Vagina (tissue), 2 donors: ENCODE data around the gene KLC4. TPM values are rescaled to one million over a fixed set of nuclear protein-coding genes. Genes with fewer than 3 reads are reported as not detected.

Experiments
- DNase-seq, 2 donors: peaks; one replicate each; pipeline ENCODE4 v3.0.0-alpha.2; 2017; ENCODE audit errors: extremely low spot score in 2 of 2
- H3K27ac ChIP-seq: fragments of 200-600 bp; sonication (generic); one replicate; pipeline ENCODE4 v1.5.1; 2019
- H3K27me3 ChIP-seq: fragments of 200-600 bp; sonication (generic); one replicate; pipeline ENCODE4 v1.5.1; 2019
- H3K36me3 ChIP-seq, 2 donors: fragments of 200-600 bp; sonication (generic); one replicate each; pipeline ENCODE4 v1.5.1; 2017 to 2019
- H3K4me1 ChIP-seq: fragments of 200-600 bp; sonication (generic); one replicate; pipeline ENCODE4 v1.5.1; 2019
- H3K4me3 ChIP-seq, 2 donors: fragments of 200-600 bp; sonication (generic); 1 replicate in 1 of 2; 2 replicates in 1 of 2; pipeline ENCODE4 v1.5.1; 2016 to 2019
- H3K9me3 ChIP-seq: fragments of 200-600 bp; sonication (generic); one replicate; pipeline ENCODE4 v1.5.1; 2019
- CTCF ChIP-seq, 3 experiments: fragments of 450-650 bp in 2 of 3; fragments of 200-600 bp in 1 of 3; sonication (generic) in 1 of 3; IDR thresholded peaks; one replicate each; pipeline ENCODE4 v1.5.1; 2017 to 2019; ENCODE audit warnings: antibody characterized with exemption in 3 of 3, mild to moderate bottlenecking in 2 of 3, moderate library complexity in 2 of 3
- POLR2A ChIP-seq, 2 donors: fragments of 450-650 bp; IDR thresholded peaks; one replicate each; pipeline ENCODE4 v1.6.1; 2017; ENCODE audit warnings: antibody characterized with exemption in 2 of 2, mild to moderate bottlenecking in 2 of 2, moderate library complexity in 2 of 2
- POLR2AphosphoS5 ChIP-seq, 2 donors: sonication (generic); formaldehyde crosslinking; IDR thresholded peaks; one replicate each; pipeline ENCODE4 v1.9.0; 2017; ENCODE audit warnings: antibody characterized with exemption in 2 of 2, mild to moderate bottlenecking in 2 of 2, low read depth in 1 of 2; ENCODE audit not compliant: insufficient read depth in 1 of 2
- intact Hi-C: fragments of 100-400 bp; cut with DNase I; formaldehyde crosslinking; loops from one replicate; pipeline ENCODE4 v1.15.1; 2023
- total RNA-seq: library from RNA; depleted of rRNA; stranded (reverse); fragments of >200 nt; gene quantifications from one replicate; pipeline ENCODE4 v1.2.3, GENCODE V29; 2016

The KLC4 gene
- total RNA-seq, 1 donor from 2014 or later, result 17.2 TPM

DNA sequence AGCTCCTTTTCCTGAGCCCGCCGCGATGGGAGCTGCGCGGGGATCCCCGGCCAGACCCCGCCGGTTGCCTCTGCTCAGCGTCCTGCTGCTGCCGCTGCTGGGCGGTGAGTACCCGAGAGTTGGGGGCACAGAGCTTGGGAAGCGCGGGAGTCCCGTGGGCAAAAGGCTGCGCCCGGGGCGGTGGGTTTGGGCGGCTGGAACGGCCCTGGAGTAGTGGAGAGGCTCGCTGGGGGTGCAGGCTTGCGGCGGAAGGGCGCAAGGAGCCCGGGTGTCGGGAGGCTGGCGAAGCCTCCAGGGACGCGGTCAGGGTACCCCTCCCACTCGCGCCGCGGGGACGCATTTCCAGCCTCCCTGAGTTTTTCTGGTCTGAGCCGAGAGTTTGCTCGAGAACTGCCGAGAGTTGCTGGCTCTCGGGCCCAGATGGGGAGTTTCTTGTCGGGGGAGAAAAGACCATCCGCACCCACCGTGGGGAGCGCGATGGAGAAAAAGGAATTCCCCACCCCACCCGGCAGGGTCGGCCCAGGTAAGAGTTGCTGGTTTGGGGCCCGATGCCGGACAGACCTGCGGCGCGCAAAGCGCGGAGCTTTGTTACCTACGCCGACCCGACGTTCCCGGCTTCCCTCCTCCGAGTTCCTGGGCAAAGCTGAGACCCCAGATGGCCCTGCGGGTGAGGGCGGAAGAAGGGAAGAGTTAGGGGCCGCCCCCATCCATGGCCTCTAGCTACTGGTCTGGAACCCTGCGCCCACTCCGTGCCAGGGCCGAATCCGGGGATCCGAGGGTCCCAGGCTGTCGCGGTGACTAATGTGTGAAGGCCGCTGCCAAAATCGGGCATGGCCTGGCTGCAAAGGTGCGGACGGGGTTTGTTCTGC, 17.3 kb downstream of the KLC4 start:
- H3K4me3 ChIP-seq, result peak overlapping the region; percentile 71 to 91
- no peak for DNase-seq
- no peaks in the 10 kb centered on the region for H3K27me3 ChIP-seq
- peaks cover 24% of the 10 kb centered on the region for H3K4me1 ChIP-seq
- H3K9me3 ChIP-seq, result no peaks in the 10 kb centered on the region
- intact Hi-C loops, result loop anchor here (10.0 kb wide), 1 partner anchor 48 kb away; no protein-coding TSS in a partner anchor
- TF ChIP-seq CTCF (IDR thresholded peaks at IDR 0.05) (no peak), POLR2AphosphoS5 (IDR thresholded peaks at IDR 0.05; ENCODE audit: insufficient read depth in 1 of 2, low read depth in 1 of 2) (peak in 1 of 2 donors; percentile 48)
- peak overlapping the region; percentile 88 for H3K27ac ChIP-seq
- H3K36me3 ChIP-seq, result no peaks in the 10 kb centered on the region

DNA sequence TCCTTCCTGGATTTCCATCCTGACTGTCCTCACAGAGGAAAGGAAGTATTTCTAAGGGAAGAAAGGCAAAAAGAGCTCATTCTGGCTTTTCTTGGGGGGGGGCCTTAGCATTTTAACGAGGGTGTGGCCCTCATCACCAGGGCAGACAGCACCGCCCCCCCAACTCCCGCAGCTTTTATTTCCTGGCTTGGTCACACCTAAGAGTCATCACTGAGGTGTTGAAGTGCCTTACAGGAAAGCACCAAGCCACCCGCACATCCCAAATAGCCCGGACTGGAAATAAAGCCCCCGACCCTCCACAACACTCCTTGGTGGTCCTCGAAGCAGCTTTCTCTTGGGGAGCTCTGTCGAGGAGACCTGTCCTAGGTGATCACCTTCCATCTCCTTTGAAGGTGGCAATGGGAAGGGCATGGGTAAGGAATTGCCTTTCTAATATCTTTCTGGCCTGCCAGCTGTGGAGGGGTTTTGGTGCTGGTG, 17.9 kb downstream of the KLC4 start:
- peak overlapping the region; percentile 71 to 91 for H3K4me3 ChIP-seq
- intact Hi-C loops, result loop anchor here (10.0 kb wide), 1 partner anchor 47 kb away; no protein-coding TSS in a partner anchor
- DNase-seq, result no peak
- no peak for TF ChIP-seq CTCF (IDR thresholded peaks at IDR 0.05)
- TF ChIP-seq POLR2A (IDR thresholded peaks at IDR 0.05), result no peak
- peak overlapping the region; percentile 88 for H3K27ac ChIP-seq
- H3K4me1 ChIP-seq, result peaks cover 24% of the 10 kb centered on the region
- no peaks in the 10 kb centered on the region for H3K36me3 ChIP-seq
- no peaks in the 10 kb centered on the region for H3K9me3 ChIP-seq
- no peaks in the 10 kb centered on the region for H3K27me3 ChIP-seq

GRCh38 chr6:43077981-43078511, 18.6 kb downstream of the KLC4 start:
- Histone ChIP-seq H3K4me3 (peak overlapping the region; percentile 71 to 91), H3K4me1 (peaks cover 28% of the 10 kb centered on the region), H3K36me3 (no peaks in the 10 kb centered on the region), H3K27ac (peak overlapping the region; percentile 88), H3K27me3 (no peaks in the 10 kb centered on the region), H3K9me3 (no peaks in the 10 kb centered on the region)
- no peak for DNase-seq
- TF ChIP-seq CTCF (IDR thresholded peaks at IDR 0.05) (no peak), POLR2A (IDR thresholded peaks at IDR 0.05) (peak in 1 of 2 donors; percentile 8), POLR2AphosphoS5 (IDR thresholded peaks at IDR 0.05; ENCODE audit: insufficient read depth in 1 of 2, low read depth in 1 of 2) (peak in 1 of 2 donors; percentile 65)
- intact Hi-C loops, result loop anchor here (10.0 kb wide), 1 partner anchor 47 kb away; no protein-coding TSS in a partner anchor

DNA sequence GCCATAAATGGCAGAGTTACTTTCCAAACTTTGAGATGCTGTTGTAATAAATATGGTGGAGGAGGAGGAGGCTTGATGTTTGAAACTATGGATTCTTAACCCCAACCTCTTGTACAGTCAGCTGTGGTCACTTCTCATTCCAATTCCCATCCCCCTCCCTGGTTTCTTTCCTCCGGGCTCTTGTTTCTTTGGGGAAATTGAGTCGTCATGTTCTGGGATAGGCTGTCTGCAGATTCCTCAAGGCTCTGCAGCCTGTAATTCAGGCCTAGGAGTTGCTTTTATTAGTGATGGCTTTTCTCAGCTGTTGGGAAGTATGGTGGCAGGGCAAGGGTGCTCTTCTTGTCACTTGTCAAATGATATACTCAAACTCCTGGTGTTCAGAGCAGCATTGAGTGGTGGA, 19.3 kb downstream of the KLC4 start:
- no peak for TF ChIP-seq CTCF (IDR thresholded peaks at IDR 0.05)
- TF ChIP-seq POLR2A (IDR thresholded peaks at IDR 0.05), result no peak
- TF ChIP-seq POLR2AphosphoS5 (IDR thresholded peaks at IDR 0.05; ENCODE audit: insufficient read depth in 1 of 2, low read depth in 1 of 2), result no peak
- Histone ChIP-seq H3K36me3 (no peaks in the 10 kb centered on the region), H3K27me3 (no peaks in the 10 kb centered on the region), H3K27ac (peak overlapping the region; percentile 88), H3K4me1 (peaks cover 35% of the 10 kb centered on the region), H3K9me3 (no peaks in the 10 kb centered on the region), H3K4me3 (no peak overlapping the region)
- DNase-seq, result no peak
- intact Hi-C loops, result loop anchor here (10.0 kb wide), 1 partner anchor 46 kb away; no protein-coding TSS in a partner anchor
